HG03442 (cell line): Measurements from ENCODE around the gene EPHA7.

ENCODE experiments used
- ATAC-seq: cut with Tn5 transposase; IDR thresholded peaks from one replicate; pipeline ENCODE4 v1.9.1; 2021; ENCODE audit warnings: mild to moderate bottlenecking, moderate library complexity; ENCODE audit not compliant: unreplicated experiment

The EPHA7 gene

DNA sequence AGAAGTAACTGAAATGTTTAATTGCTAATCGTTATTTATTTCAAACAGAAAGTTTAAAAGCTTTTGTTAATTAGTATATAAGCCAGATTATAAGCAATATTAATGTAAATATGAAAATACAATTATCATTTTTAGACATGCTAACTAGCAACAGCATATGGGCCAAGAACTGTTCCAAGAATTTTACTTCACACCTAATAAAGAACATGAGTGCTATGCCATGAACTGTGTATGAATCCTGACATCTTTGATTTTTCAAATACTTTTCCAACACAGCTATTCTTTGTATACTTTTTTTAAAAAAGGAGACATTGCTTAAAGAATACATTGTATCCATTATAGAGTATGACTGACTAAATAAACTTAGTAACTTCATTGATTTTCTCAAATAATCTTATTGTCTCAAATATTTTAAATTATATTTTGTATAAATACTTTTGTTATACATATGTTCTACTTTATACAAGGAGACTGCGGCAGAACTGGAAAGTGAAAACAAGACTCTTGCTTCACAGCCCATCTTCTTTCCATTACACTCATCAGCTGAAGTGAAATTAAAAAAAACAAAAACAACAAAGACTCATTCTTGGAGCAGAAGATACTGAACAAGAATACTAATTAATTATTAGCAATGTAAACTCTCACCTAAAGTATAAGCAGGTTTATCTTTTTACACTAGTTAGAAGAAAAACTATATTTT is 89.9 kb downstream of the EPHA7 start:
- ATAC-seq, result no peak

DNA sequence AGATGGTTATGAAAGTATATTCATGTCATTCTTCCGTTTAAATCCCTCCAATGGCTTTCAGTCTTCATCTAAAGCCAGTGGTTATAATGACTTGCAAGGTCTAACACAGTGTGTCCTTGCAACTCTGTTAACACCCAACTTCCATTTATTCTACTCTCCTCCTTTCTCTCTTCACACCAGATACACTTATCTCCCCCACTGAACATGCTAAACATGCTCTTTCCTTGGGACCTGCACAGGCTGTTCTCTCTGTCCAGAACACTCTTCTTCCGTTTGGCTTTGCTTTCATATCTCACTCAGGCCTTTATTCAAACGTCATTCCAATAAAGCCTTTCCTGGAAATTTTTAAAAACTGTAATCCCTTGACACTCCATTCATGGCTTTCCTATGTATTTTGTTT is 91.5 kb downstream of the EPHA7 start:
- no peak for ATAC-seq

DNA sequence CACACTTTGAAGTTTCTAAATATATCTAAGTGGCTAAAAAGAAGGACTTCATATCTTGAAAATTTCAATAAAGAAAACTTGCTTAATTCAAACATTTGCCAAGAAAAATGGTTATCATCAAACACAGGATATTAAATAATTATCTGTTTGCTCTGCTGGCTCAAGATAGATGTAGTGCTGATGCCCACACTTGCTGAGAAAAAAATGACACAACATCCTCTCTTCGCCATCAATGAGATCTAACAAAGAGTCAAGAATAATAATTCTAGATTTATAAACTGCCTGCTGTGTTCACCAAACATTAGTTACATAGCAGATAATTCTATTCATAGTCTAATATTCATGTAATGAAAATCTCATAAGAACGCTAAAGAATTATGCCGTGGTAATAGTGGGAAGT is 93.6 kb downstream of the EPHA7 start:
- no peak for ATAC-seq

DNA sequence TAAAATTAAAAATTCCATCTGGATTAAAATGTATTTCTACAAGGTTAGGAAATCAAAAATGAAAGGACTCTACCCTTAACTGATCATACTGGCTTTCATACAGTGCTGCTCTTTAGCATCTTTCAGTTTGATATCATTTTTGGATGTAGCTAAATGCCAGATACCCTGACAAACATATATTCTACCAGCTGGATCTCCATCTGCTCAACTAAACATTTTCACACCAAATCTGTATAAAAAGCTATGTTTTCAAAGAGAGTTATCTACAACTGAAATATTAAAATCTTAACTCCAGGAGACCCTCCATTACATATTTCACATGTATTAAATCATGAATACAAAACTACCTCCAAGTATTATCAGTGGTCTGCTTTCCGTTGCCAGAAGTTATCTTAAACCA is 95.7 kb downstream of the EPHA7 start:
- ATAC-seq, result no peak

DNA sequence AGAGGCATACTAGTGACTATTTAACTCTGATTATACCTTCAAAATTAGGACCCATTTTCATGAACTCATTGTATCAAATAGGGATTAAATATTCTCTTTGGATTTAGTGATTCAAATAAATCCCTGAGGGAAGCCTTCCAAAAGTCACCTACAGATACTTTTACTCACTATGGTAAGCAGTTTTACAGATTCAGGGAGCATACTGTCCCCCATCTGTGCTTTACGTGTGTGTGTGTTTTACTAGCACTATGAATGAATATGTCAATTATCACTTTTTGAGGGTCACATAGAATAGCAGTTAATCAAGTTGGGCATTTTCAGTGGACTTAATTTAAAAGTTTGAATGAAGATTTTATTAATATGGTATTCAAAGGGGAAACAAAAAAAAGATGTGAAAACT is 96.7 kb downstream of the EPHA7 start:
- no peak for ATAC-seq

DNA sequence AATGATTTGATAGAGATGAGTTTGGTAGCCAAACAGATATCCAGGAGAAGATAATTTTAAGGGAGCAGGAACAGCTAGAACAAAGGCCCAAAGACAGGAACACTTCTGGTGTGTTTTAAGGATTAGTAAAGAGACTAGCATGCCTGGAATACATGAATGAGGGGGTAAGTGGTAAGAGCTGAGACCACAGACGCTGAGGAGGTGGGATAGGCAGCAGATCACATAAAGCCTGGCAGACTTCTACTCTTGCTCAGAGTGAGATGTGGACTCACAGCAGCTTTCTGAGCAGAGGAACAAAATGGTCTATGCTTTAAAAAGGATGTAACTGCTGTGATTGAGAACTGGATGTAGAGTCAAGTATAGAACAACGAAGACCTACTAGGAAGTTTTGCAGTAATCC is 100.1 kb downstream of the EPHA7 start:
- no peak for ATAC-seq

DNA sequence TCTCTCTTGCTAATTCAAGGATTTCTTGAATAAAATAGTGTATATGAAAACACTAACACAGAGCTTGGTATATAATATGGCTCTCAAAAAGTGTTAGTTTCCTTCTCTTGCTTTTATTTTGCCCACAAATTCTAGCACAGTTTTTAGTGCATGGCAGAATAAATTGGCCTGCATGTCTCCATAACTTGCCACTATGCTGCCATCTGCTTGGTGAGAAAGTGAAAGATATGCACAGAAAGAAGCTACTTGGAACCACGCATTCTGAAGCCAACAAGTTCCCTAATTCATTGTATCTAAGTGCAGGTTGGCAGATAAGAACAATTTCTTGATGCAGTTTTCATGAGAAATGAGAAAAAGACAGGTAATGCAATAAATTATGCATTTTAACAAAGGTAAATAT is 101.2 kb downstream of the EPHA7 start:
- no peak for ATAC-seq

DNA sequence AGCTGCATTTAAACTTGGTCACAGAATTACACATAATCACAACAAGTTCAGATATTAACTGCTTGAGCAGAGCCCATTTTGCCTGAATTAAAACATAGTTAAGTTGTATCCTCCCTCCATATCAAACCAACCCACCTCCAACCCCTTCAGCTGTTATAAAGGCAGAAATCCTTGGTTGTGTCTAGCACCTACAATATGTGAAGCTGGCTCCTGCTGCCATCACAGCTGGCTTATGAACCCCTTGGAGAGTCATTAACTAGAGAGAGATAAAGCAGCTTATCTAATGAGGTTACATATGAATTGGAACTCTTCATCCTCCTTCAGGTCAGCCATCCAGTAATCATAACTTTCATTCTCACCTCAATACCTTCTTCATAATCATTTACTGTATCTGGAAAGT is 101.8 kb downstream of the EPHA7 start:
- ATAC-seq, result no peak

DNA sequence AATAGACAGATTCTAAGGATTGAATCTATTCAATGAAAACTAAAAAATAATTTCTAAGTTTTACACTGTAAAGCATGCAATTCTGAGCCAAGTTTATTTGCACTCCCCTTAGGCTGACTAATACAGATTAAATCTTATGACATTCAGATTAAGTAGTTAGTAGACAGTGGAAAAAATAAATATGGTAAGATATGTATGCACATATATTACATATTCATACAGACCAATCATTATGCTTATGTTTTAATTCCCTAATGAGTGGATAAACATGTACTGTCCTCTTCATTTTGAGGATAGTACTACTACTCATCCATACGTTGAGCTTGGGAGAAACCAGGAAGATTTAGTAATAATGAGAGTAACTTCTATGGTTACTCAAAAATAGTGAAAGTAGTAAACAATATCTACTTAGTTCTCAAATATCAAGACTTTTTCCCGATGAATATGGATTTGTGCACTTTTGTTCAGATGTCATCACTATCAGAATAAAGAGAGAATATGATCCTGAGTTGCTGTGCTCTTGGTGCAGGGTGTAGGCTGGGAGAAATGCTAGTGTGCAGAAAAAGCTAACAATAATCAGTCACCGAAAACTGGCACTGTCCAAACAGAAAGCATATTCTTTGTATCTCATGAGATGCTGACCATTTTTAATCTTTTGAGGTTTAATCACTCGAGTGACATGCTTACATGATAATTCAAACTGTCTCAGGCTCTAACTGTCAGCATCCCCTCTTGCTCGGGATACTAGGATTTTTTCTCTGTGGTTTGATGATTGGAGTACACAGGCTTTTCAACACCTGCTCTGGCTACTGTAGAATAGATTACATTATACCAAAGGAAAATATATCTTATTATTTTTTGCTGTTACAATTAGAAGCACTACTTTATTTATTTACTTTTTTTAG is 111.6 kb downstream of the EPHA7 start:
- ATAC-seq, result no peak

DNA sequence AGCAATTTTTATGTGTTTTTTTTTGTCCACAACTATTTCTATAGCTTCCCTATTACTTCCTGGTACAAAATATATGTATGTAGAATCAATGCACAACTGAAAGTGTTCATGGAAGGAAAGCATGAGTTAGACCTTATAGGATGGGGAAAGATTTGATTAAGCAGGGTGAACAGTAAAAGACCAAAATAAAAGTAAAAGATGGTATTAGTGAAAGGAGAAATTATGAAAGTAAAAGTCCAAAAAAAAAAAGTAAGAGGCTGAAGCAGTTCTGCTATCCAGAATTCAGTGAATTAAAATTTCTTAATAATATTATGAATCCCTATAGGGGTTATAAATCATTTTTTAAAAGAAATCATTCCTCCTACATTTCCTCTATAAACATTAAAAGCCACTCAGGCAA is 114.3 kb downstream of the EPHA7 start:
- no peak for ATAC-seq

DNA sequence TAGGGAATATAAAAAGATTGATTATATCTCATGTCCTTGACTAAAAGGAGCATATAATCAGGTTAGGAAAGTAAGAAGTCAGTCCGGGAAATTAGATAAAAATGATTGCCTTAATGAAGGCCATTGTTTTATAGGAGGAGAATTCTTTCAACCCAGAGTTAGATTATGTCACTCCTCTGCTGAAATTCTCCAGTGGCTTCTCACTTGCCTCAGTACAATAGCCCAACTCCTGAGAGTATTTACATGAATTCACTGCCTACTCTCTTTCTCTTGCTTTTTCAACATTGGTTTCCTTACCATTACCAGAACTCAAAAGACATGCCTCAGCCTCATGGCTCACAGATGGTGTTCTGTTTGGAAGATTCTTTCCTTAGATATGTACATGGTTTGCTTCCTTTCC is 114.9 kb downstream of the EPHA7 start:
- no peak for ATAC-seq

DNA sequence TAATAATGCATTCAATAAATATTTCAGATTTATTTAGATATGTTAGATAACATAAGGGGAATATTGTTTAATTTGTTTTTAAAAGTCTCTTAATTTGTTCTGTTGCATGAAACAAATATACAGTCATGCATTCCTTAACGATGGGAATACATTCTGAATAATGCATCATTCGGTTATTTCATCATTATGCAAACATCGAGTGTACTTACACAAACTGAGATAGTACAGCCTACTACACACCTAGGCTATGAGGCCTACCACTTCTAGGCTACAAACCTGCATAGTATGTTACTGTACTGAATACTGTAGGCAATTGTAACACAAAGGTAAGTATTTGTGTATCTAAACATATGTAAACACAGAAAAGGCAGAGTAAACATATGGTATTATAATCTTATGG is 118.7 kb downstream of the EPHA7 start:
- ATAC-seq, result no peak

DNA sequence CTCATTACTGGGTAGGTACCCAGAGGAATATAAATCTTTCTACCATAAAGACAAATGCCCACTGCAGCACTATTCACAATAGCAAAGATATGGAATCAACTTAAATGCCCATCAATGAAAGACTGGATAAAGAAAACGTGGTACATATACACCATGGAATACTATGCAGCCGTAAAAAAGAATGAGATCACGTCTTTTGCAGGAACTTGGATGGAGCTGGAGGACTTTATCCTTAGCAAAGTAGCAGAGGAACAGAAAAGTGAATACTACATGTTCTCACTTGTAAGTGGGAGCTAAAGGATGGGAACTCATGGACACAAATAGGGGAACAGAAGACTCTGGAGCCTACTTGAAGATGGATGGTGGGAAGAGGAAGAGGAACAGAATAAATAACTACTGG is 119.7 kb downstream of the EPHA7 start:
- no peak for ATAC-seq

DNA sequence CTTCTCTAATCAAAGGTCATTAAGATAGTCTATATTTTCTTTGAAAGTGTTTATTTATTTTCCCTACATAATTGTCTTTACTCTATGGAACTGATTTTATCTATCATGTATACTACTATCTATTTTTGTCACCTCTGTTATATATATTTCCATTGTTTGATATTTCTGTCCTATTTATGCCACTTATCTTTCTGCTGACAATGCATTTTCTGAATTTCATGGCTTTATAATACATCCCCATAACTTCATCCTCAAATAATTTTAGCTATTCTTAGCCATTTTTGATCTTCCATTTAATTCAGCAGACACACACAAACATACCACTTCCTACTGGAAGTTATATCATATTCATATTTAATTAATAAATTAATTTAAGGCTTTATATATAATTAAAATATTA is 123.7 kb downstream of the EPHA7 start:
- ATAC-seq, result no peak

DNA sequence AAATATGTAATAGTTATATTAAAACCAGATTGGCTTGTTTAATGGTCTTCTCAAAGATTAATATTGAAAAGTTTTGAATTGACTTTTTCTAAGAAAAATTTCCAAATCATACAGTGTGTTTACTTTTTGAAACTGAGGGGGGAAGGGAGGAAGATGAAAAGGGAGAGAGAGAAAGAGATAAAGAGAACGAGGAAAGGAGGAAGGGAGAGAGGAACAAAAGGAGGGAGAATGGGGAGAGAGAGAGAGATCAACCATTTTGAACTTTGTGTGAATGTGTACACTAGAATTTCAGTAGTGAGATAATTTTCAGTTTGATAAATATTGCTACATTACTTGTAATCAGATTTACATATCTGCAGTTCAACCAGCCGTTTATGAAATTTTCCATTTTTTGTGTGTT is 124.5 kb downstream of the EPHA7 start:
- no peak for ATAC-seq

DNA sequence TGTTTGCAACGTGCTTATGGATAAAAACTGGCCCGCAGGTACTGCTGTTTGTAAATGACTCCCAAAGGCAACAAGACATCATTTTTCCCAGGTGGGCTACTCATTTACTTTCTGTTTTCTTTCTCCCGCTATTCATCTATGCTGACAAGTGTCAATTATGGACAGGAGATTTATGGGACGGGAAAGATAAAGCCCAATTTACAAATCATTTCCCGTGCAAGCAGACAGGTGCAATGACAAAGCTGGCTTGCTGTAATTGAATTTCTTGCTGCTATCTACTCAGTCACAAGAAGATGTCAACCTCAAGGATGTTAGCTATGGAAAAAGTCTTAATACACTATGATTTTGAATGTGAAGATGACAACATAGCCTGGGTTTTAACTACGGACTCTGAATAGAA is 125.5 kb downstream of the EPHA7 start:
- ATAC-seq, result no peak

DNA sequence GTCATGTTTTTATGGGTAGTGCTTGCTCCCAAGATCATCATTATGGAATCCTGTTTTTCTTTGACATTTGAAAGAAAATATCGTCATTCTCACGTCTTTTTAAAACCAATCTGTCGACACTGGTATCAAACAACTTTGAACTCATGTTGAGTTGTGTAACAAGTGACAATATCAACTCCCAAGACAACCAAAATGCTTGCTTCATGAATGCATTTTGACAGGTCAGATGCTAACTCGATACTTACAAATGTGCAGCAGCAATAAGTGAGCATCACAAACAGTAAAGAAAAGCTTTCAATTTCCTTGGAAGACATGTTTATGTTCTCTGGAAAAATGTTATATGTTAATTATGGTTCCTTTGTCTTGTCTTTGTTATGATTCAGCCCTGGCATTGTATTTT is 125.9 kb downstream of the EPHA7 start:
- no peak for ATAC-seq

DNA sequence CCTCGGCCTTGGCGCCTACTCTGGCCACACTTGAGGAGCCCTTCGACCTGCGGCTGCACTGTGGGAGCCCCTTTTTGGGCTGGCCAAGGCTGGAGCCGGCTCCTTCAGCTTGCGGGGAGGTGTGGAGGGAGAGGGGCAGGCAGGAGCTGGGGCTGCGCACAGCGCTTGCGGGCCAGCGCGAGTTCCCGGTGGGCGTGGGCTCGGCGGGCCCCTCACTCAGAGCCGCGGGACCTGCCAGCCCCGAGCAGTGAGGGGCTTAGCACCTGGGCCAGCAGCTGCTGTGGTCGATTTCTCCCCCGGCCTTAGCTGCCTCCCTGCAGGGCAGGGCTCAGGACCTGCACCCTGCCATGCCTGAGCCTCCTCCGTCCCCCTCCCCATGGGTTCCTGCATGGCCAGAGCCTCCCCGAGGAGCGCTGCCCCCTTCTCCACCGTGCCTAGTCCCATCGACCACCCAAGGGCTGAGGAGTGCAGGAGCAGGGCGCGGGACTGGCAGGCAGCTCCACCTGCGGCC is 136.8 kb downstream of the EPHA7 start:
- no peak for ATAC-seq

DNA sequence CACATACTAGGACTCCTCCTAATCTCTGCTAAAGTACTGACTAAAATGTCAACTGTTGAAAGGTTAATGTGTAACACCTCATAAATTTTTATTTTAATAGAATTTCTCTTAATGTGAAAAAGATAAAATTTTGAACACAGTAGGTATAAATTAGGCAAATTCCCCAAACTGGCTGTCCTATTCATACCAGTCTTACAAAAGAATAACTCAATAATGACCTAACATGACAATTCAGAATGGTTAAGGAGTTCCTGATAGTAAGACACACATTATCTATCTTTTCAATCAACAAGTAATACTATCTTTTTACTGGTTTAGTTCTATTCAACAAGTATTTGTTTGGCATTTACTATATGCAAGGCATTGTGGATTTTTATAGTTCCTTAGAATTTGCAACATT is 141.1 kb downstream of the EPHA7 start:
- ATAC-seq, result no peak

DNA sequence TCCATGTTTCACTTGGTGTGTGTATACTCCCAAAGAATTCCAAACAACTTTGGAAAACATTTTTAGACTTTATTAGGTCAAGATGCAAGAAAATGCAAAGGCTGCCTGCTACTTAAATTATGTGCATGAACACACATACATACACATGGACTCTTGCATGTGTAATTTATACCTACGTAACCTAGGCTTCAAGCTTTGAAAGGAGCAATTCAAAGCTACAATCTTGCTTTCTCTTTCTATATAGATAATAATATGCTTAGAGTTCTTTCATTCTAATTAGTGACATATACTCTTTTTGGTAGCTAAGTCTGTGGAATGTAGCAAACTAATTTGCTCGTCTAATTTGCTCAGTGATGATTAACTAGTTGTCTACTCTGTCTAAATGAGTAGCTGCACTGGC is 146.5 kb downstream of the EPHA7 start:
- ATAC-seq, result no peak

DNA sequence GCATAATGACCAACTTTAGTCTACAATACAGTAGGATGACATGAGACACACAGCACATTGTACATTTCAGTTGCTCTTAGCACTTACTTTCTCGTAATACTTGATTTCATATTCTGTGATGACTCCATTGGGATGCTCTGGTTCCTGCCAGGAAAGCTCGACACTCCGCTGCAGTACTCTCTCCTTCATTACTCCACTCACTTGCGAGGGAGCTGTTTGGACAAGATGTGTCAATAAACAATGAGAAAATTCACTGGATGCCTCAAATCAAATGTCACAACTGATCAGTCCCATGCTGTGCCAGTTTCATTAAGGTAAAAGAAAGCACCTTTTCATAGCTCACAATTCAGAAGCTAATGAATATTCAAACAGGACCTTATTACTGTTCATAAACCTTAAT is 147.1 kb downstream of the EPHA7 start:
- no peak for ATAC-seq

DNA sequence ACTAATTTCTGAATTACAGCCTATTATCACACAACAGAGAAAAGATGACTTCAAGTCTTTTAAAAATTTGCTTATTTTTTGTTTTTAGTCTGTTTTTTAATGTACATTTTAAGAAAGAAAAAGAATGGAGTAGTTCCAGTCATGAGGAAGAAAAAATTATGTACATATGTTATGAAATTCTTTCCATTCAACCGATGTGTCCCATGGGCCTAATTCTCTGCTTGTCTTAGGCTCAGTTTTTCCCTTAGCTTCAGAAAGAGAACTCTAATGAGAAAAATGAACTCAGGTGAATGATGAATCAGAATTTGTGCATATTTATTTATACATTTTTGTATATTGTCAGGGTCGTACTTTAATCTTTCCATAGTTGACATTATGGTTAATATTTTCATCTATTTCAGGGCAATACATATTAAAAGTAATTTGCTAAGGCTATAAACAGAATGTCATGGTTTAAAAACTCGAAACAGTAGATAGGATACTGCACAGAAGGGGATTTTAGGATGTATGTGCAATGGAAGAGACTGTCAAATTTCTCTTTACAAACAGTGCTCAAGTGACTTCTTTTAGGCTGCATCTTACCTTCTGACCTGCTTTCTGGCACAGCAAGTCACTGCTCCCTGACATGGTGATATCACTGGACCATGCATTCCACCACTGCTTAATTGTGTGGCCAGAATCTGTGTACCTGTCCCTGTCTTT is 153.1 kb downstream of the EPHA7 start:
- ATAC-seq, result no peak
